Endodermal cell (in vitro differentiated cells): ENCODE results near the gene PANX1. TPM values are rescaled to one million over a fixed set of nuclear protein-coding genes. Genes with fewer than 3 reads are reported as not detected.

Source experiments
- DNase-seq: peaks from one replicate; pipeline ENCODE4 v3.0.0-alpha.2; 2017
- H3K27ac ChIP-seq: 2 replicates; pipeline ENCODE4 v1.5.1; 2013; ENCODE audit warnings: mild to moderate bottlenecking, low read depth, low read length, moderate library complexity
- H3K27me3 ChIP-seq: 2 replicates; pipeline ENCODE4 v1.6.1; 2013; ENCODE audit warnings: mild to moderate bottlenecking, low read length, moderate library complexity; ENCODE audit not compliant: insufficient read depth, control insufficient read depth, poor library complexity, severe bottlenecking
- H3K36me3 ChIP-seq: 2 replicates; pipeline ENCODE4 v1.7.0; 2013; ENCODE audit warnings: mild to moderate bottlenecking, low read length, moderate library complexity; ENCODE audit not compliant: control insufficient read depth, insufficient read depth
- H3K4me1 ChIP-seq: one replicate; pipeline ENCODE4 v1.7.0; 2013; ENCODE audit warnings: low read length; ENCODE audit not compliant: control insufficient read depth, insufficient read depth
- H3K4me3 ChIP-seq: 2 replicates; pipeline ENCODE4 v1.5.1; 2013; ENCODE audit warnings: mild to moderate bottlenecking, low read length, moderate library complexity
- H3K9ac ChIP-seq: 2 replicates; pipeline ENCODE4 v1.6.1; 2013; ENCODE audit warnings: mild to moderate bottlenecking, low read length, moderate library complexity; ENCODE audit not compliant: poor library complexity, severe bottlenecking; ENCODE audit errors: extremely low read depth
- H3K9me3 ChIP-seq: 2 replicates; pipeline ENCODE4 v1.6.1; 2013; ENCODE audit warnings: mild to moderate bottlenecking, low read length, moderate library complexity; ENCODE audit not compliant: control insufficient read depth
- H3K27ac Mint-ChIP-seq: 2 replicates; pipeline ENCODE4 v1.8.0; 2020; ENCODE audit warnings: mixed read lengths
- H3K27me3 Mint-ChIP-seq: 2 replicates; pipeline ENCODE4 v1.8.0; 2021; ENCODE audit warnings: mild to moderate bottlenecking, mixed read lengths; ENCODE audit not compliant: insufficient read depth
- H3K36me3 Mint-ChIP-seq: 2 replicates; pipeline ENCODE4 v1.8.0; 2020; ENCODE audit warnings: low read depth, mixed read lengths
- H3K4me1 Mint-ChIP-seq: 2 replicates; pipeline ENCODE4 v1.8.0; 2020; ENCODE audit warnings: mixed read lengths
- H3K4me3 Mint-ChIP-seq: 2 replicates; pipeline ENCODE4 v1.8.0; 2020; ENCODE audit warnings: mild to moderate bottlenecking, moderate library complexity, mixed read lengths
- H3K9me3 Mint-ChIP-seq: 2 replicates; pipeline ENCODE4 v1.8.0; 2020; ENCODE audit warnings: mild to moderate bottlenecking, mixed read lengths
- WGBS, 2 experiments: methylation state at CpG; one replicate each; pipeline versions ENCODE4 v1.1.5 to v1.1.7; 2013; ENCODE audit warnings: missing lambda C conversion rate in 2 of 2, mixed read lengths in 1 of 2; ENCODE audit not compliant: insufficient coverage in 1 of 2, insufficient read length in 1 of 2; 5-methylcytosine and 5-hydroxymethylcytosine counted together
- total RNA-seq, 2 donors: library from RNA; stranded (reverse); fragmentation: NEBNext Ultra II Directional in 1 of 2; extraction: Animal tissue kit (Norgen Biotek cat#: 25700) in 1 of 2; gene quantifications; 2 replicates in 1 of 2; 3 replicates in 1 of 2; pipeline ENCODE4 v1.2.1, GENCODE V29; 2021
- TF ChIP-seq, protein P1 (sequence below): fragments of 200-600 bp; sonication (generic); conservative IDR thresholded peaks from 2 replicates; pipeline ENCODE4 v1.5.0; 2021; ENCODE audit warnings: antibody characterized with exemption, mild to moderate bottlenecking

PANX1 gene
- total RNA-seq, 2 donors from 2014 or later: 19.4 to 21.0 TPM

DNA sequence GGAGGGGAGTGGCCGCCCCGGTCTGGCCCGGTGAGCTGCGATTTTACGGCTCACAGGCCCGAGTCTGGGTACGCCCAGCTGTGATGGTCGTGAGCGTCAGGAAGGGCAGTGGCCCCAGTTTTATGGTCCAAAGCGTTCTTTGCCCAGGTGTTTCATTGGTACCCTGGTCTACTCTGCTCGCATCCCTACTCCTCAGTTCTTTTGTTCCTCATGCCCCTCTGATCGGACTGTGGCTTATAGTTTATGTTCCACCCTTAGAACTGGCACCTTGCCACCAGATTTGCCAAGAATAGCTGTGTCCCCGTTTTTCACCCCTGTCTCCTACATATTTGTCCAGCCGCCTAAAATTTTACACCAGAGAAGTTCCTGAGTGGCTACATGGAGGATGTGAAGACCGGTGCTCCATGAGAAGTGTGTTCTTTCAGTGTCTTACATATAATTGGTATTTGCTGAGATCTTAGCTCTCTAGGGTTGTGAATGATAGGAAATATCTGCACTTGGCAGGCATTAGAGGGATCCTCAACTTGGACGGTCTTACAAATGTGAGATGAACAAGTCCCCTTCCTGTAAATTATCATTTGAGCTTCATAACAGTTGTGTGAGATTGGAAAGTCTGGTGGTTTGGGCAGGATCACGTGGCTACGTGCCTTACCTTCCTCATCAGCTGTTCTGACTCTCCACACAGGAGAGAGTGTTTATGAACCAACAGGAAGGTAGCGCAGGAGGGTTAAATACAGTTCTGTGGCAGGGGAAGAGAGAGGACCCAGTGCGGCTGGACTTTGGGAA is 1.1 kb downstream of the PANX1 start:
- peaks cover 7% of the 10 kb centered on the region for H3K4me1 Mint-ChIP-seq
- no peak overlapping the region for H3K27ac Mint-ChIP-seq
- no peak overlapping the region for H3K4me3 Mint-ChIP-seq

DNA sequence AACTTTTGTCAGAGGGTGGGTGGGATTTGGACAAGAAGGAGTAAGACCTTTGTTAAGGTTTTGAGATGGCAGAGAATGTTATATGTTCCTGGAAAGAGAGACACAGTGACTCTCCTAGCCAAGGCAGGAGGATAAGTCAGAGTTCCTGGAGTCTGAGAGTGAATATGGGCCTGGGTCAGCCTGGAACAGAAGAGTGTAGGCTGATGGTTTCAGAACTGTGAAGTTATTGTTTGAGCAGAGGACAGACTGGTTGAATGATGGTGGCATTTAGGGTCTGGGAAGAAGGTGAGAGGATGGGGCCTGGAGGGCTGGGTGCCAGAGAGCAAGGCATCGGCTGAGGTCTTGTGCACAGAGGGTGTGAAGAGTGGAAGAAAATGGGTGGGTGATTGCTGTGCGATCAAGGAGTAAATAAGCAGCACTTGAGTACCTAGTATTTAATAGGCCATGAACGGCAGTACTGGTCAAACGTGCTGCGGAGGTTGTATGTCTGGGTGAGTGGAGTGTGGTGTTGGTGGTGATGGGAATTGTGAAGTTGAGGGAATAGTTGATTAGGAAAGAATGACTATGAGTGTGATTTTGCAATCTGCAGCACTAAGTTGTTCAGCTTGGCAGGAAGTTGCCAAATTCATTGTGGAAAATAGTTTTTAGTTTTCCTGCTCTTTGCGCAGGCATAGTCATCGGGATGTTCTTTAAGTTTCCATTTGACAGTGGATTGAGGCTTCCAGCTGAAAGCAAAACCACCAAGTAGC is 1.8 kb downstream of the PANX1 start:
- peak; percentile 46 for DNase-seq
- Histone ChIP-seq H3K4me1 (peaks cover 7% of the 10 kb centered on the region), H3K9me3 (no peaks in the 10 kb centered on the region), H3K9ac (peak overlapping the region; percentile 88), H3K36me3 (no peaks in the 10 kb centered on the region), H3K4me3 (peak overlapping the region; percentile 94), H3K27me3 (no peaks in the 10 kb centered on the region), H3K27ac (no peak overlapping the region)
- Mint-ChIP-seq H3K4me1 (peaks cover 7% of the 10 kb centered on the region), H3K27ac (no peak overlapping the region), H3K4me3 (no peak overlapping the region), H3K36me3 (no peaks in the 10 kb centered on the region), H3K27me3 (peaks cover 2% of the 10 kb centered on the region), H3K9me3 (no peaks in the 10 kb centered on the region)
- TF ChIP-seq, protein P1, sequence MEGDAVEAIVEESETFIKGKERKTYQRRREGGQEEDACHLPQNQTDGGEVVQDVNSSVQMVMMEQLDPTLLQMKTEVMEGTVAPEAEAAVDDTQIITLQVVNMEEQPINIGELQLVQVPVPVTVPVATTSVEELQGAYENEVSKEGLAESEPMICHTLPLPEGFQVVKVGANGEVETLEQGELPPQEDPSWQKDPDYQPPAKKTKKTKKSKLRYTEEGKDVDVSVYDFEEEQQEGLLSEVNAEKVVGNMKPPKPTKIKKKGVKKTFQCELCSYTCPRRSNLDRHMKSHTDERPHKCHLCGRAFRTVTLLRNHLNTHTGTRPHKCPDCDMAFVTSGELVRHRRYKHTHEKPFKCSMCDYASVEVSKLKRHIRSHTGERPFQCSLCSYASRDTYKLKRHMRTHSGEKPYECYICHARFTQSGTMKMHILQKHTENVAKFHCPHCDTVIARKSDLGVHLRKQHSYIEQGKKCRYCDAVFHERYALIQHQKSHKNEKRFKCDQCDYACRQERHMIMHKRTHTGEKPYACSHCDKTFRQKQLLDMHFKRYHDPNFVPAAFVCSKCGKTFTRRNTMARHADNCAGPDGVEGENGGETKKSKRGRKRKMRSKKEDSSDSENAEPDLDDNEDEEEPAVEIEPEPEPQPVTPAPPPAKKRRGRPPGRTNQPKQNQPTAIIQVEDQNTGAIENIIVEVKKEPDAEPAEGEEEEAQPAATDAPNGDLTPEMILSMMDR: no peak
- WGBS, 2 experiments: 76 to 80% methylated on average over 5 to 7 of the region's 7 CpGs

More for the DNA sequence above, 1.1 kb downstream of the PANX1 start:
- Histone ChIP-seq H3K36me3 (no peaks in the 10 kb centered on the region), H3K9ac (peak overlapping the region; percentile 88), H3K27ac (peak overlapping the region; percentile 97), H3K4me1 (peaks cover 7% of the 10 kb centered on the region), H3K9me3 (no peaks in the 10 kb centered on the region), H3K4me3 (peak overlapping the region; percentile 94), H3K27me3 (no peaks in the 10 kb centered on the region)
- WGBS, 2 experiments: 8 to 9% methylated on average over 13 to 20 of the region's 20 CpGs
- TF ChIP-seq, protein P1: no peak
- no peaks in the 10 kb centered on the region for H3K9me3 Mint-ChIP-seq
- H3K36me3 Mint-ChIP-seq: no peaks in the 10 kb centered on the region
- DNase-seq: no peak
- H3K27me3 Mint-ChIP-seq: peaks cover 2% of the 10 kb centered on the region

DNA sequence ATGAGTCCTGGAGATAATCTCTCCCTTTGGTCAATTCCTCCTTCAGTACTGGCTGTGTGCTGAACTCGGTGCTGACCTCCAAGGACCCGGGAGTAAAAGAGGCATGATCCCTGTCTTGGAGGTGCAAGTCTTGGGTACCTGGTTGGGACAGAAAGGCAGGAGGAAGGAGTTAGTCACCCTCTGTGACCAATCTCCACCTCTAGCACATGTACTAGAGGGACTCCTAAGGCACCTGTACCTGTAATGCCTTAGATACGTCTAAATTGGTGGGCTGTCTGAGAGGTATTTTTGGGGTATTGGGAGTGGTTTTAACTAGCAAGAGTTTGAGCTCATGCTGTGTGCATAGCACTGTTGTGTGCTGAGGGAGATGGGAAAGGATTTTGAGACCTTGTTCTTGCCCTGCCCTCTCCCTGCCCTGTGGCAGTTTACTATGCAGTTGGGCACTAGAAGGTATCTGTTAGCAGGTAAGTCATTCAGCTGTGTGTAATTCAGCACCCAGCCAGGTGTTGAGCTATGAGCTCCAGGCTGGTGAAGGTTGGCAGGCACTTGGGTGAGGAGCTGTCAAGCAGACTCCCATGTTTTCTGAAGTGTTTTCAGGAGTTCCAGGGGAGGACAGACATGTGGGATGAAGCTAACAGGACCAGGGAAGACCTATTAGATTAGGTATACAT is 2.5 kb downstream of the PANX1 start:
- Mint-ChIP-seq H3K27me3 (peaks cover 2% of the 10 kb centered on the region), H3K4me3 (no peak overlapping the region), H3K9me3 (no peaks in the 10 kb centered on the region), H3K36me3 (peaks cover 4% of the 10 kb centered on the region), H3K4me1 (peaks cover 7% of the 10 kb centered on the region), H3K27ac (no peak overlapping the region)
- peak overlapping the region; percentile 94 for H3K4me3 ChIP-seq
- no peaks in the 10 kb centered on the region for H3K9me3 ChIP-seq
- TF ChIP-seq, protein P1: no peak
- peak; percentile 47 for DNase-seq
- WGBS, 2 experiments: 61% methylated on average over 3 of the region's 3 CpGs; no CpG with 5 or more reads in 1 of the 2 experiments
- no peak overlapping the region for H3K9ac ChIP-seq
- H3K27me3 ChIP-seq: no peaks in the 10 kb centered on the region
- peaks cover 7% of the 10 kb centered on the region for H3K4me1 ChIP-seq
- peaks cover 6% of the 10 kb centered on the region for H3K36me3 ChIP-seq
- no peak overlapping the region for H3K27ac ChIP-seq
